HG03520 (cell line): ENCODE results near the gene LRP1B.
"Not testable (repeated sequence)": the region's sequence is repeated elsewhere in the genome, so short reads cannot be mapped to it uniquely, and the experiment has no call there.

Source experiments
- ATAC-seq: cut with Tn5 transposase; IDR thresholded peaks from one replicate; pipeline ENCODE4 v1.9.1; 2021; ENCODE audit warnings: mild to moderate bottlenecking, moderate library complexity; ENCODE audit not compliant: unreplicated experiment

The LRP1B gene

DNA sequence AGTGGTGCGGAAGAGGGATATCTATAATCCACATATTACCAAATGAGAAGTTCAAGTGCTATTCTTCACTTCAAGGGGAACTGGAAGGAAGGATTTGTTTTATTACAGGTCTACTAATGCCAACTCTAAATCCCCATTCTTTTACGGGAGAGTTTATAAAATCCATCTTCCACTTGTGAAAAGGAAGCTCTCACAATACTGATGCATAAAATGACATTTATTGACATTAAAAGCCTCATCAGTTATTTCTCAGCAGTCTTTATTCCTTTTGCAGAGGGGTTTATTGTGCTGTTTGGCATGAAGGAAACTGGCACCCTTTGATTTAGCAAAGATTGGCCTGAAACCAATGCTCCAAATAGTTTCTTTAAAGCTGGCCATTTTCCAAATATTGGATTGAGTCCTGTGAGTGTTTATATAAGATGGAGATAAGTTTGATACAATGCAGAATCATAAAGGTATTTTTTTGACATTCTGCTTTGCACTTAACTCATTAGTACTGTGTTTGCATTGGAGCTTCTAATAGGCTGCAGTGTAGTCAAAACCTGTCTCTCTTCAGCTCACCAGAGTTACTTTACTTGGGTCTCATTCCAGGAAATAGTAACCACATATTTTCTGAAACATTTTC, 26.6 kb downstream of the LRP1B start:
- ATAC-seq: no peak

DNA sequence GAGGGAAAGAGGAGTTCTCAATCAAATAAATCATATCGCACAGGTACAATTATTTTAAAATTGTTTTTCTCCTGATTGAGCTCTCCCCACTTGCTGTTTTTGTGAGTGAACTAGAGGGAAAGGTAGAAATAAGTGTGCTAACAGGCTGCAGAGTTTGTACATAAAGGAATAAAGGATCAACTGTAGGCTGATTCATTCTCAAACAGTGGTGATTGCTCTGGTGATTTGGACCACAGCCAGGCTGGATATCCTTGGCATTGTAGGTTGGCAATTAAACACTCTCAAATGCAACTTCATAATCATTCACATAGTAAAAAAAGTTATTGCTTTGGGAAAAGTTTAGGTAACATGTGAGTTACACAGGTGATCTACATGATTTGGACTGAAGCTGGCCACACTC, 29.8 kb downstream of the LRP1B start:
- ATAC-seq: no peak

DNA sequence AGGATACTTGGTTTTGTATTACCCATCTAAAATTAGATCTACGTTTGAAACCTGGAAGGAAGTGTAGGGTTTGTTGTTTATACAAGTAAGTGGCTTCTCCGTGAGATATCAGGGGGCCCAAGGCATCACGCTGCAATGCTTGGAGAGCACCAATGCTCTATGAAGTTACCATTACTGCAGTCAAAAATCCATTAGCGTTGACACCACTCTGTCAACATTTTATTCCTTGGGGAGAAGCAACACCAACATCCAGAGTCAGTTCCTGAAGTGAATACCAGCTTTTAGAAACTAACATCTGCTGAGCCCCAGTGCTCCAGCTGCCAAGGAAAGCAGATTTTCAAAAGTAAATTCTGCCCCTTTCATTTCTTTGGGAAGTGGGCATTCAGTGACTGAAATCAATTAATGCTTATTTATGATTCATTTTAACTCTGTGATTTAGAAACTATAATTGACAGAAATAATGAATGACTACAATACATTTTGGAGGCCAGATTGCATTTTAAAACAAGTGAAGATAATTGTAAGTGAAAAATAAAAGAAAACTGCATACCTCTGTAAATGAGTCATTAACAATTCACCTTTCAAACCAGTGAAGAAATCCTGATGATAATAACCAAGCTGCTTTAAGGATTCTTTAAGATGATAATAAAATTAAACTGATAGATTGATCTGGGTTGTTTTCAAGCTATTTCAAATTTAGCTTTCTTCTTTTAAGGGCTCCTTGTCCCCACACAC, 30.5 kb downstream of the LRP1B start:
- ATAC-seq: no peak

DNA sequence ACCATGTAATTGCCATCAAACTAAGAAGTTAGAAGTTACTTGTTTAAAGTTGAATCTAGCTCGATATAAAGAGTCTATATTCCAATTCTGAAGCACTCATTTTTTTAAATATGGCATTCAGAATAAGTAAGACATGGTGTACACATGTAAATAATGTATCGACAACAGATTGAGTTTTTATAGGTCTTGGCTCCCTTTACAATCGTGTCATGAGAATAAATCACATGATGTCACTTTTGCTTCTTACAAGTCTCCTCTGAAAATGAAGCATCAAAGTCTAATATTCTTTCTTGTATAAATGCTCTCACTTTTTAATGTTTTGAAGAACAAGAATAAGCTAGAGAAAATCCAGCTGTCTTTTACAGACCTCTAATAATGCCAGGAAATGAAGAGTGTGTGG, 33.1 kb downstream of the LRP1B start:
- no peak for ATAC-seq

DNA sequence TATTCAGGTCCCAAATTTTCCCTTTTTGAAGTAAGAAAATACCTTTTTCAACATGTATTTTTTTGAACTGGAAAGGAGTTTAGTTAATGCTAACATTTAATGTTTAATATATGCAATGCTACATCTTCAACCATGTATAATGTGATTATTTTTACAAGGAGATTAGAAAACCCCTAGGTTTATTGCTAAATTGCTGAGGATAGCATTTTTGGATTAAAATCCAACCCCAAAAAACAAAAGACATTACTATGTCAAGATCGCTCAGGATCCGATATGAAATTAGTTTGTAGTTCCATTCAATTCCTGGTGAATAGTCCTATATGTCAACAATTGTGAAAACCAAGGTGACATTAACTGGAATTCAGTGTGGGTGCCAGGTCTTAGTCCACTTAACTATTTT, 35.2 kb downstream of the LRP1B start:
- ATAC-seq: no peak

DNA sequence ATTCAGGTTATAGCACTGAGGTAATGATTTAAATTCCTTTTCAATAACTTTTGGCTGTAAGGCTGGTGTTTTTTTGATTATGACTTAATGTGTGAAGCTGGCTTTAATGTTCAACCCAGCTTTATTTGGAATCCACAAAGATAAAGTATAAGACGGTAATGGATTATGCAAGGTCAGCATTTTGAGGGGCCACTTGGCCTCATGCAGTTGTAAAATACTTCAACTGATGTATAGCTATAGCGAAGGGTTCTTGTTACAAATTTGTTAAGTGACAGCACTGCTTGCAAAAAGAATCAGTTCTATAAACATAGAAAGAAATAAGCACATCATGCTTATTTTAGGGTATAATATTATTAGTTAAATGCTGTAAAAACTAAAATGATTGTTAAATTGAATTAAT, 36.6 kb downstream of the LRP1B start:
- no peak for ATAC-seq

DNA sequence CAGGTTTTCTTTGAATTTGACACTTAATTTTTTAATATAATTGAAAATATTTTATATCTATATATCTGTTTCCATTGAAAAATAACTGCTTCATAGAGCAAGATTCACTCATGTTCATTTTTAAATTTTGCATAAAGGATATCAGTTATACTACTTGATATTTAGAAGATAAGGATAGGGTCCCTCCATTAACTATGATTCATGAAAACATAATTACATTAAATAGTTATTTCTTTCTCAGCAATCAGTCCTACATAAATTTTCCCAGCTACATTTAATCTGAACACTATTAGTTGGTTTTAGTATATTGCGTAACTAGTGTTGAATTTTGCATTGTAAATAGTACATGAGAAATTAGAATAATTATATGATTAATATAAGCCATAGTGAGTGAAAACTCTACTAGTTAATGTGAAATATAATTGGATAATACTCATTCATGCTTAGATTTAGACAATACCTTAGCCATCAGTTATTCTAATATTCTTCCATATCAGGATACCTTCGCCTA, 42.7 kb downstream of the LRP1B start:
- no peak for ATAC-seq

DNA sequence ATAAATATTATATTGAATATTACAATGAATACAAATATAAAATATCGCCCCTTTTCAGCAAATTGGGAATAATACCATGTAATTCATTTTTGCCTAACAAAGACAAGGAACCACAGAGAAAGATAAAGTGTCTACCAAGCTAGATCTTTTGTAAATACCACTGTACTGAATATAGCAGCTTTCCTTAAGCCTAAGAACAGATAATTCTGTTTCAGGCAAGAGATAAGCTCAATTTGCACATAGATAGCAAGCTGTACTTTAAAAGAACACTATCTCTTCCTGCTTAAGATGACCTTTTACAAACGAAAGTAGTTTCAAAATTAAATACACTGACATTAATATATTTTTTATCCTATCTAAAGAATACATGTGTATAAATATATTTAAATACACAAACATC, 43.2 kb downstream of the LRP1B start:
- ATAC-seq: not testable (repeated sequence)

DNA sequence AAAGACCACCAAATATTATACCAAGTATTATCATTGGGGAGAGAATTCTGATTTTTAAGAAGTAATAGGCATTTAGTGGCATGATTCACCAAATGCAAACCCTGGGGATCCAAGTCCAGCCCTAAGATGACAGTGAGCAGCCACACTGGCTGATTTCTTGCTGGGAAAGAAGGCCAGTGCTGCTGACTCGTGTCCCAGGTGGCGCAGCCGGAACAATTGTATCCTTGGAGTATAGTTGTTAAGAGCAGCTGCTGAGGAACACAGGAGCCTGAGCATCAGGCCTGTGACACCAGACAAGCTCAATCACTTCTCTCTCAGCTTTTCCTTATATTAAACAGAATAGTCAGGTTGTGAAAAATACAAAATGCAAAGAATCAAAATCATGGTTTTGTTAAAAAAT, 48.4 kb downstream of the LRP1B start:
- no peak for ATAC-seq

DNA sequence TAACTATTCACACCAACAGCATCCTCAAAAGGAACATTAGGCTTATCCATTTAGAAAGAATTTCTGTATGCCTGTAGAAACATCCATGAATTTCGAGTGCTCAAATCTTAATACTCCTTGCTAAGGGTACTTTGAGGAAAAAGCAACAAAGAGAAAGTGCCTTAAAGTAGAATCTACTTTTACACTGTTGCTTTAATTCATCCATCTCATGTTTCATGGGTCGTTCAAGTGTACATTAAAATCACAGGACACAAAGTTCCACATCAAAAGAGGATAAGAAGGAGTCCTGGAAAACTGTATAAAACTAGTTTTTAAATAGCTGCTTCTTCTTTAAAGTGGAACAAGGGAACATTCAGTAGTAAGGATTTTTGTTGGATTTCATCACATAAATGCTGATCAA, 54.5 kb downstream of the LRP1B start:
- no peak for ATAC-seq

DNA sequence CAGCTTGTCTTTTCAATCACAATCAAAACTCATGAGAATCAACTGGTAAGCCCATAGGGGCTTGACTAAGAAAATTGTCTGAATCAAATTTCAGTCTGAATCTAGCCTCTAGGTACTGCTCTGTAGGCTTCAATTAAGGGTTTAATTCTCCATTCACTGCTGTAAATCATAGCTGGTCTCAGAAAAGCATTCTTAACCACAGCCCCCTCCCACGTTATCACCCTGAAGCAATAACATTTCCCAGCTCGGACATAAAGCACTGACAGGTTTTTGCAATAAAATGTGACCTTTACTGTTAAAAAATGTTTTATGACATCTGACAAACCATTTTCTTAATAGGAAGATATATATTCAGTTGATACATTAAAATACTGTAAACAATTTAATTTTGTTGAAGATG, 55.0 kb downstream of the LRP1B start:
- ATAC-seq: no peak

DNA sequence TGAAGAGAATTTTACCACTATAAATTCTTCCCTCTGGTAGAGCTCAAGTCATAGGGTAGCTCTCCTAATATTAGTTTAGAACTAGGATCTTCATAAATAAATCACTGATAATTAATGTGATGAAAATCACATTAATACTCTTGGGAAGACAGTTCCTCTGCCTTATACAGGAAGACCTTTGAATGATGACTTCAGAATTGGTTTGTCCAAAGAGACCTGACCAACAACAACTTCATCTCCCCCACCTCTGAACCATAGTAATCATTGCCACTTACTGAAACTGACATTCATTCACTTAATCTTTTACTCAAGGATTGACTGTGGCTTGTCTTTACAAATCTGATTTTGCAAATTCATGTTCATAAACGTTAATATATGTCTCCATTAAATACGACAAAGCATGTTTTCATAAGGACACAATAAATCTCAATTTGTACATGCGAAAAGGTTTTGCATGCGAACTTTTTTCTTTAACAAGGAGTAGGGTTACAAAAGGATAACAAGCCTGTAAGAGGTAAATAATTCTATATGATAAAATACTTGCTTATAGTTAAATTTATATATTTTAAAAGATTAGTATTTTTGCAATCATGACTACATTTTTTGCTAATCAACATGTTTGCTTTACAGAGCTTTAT, 61.4 kb downstream of the LRP1B start:
- no peak for ATAC-seq

DNA sequence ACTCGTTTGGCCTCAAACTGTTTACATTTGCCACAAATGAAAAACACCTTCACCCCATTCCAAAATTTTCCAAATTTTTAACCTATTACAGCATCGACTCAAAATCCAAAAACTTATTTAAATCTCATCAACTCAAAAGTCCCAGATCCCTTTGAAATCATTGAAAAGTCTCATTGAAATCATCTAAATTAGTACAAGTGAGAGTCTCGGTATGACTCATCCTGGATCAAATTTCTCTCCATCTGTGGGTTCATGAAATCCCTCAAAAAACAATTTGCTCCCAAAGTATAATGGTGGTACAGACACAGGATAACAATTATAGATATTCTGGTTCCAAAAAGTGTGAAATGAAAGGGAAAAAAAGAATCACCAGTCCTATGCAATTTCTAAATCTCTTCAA, 65.1 kb downstream of the LRP1B start:
- ATAC-seq: no peak

DNA sequence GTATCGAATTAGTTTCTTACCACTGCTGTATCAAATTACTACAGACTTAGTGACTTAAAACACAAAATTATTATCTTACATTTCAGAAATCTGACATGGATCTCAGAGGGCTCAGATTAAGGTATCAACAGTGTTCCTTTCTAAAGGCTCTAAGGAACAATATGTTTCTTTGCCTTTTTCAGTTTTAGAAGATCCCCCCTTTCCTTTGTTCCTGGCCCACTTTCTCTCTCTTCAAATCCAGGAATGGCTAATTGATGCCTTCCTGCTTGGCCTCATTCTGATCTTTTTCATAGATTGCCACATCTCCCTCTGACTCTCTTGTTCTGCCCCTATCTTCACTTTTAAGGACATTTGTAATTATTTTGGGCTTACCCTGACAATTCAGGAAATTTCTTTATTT, 65.7 kb downstream of the LRP1B start:
- no peak for ATAC-seq

DNA sequence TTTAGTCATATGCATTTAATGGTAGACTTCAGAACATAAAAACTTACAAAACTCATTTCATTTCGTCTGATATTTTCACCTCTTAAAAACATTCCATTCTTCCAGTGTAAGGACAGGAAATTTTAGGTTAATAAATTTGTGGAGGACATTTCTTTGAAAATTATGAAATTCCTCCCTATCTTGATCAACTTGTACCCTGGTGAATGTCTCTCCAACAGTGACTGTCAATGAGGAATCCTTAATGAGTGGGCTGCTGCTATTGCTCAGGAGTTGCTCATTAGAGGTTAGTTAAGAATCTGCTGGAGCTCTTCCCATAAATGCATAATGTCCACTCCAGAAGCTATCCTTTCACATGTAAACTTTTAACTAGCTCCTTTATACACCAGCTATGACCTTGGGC, 69.1 kb downstream of the LRP1B start:
- ATAC-seq: no peak

DNA sequence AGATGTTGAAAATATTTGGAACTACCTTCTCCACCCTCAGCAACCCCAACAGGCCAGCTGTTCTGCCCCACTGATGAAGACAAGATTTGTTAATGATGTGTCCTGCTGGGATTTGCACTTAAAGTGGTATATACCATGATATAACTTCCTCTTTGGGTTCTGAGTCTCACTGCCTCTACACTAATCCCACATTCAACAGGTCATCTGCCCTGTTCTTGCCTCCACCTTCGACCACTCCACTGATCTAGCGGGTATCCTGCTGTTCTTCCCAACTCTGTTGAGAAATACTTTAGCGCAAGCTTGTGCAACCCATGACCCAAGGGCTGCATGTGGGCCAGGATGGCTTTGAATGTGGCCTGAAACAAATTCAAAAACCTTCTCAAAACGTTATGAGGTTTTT, 72.7 kb downstream of the LRP1B start:
- no peak for ATAC-seq

DNA sequence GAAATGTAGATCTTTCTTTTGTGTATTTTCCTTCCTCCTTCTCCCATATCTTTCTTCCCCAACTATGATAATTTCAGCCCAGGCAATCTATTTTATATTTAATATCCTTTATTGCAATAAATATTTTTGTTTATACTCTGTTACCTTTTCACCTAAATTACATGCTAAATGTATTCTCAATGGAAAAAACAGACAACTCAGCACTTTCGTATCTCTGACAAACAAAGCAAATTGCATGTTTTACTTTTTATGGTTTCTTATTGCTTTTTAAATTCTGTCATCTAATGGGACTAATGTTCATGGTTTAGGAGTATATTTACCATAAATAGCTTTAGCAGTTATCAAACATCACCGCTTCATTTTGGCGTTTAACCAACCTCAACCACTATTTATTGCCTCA, 74.0 kb downstream of the LRP1B start:
- ATAC-seq: no peak

DNA sequence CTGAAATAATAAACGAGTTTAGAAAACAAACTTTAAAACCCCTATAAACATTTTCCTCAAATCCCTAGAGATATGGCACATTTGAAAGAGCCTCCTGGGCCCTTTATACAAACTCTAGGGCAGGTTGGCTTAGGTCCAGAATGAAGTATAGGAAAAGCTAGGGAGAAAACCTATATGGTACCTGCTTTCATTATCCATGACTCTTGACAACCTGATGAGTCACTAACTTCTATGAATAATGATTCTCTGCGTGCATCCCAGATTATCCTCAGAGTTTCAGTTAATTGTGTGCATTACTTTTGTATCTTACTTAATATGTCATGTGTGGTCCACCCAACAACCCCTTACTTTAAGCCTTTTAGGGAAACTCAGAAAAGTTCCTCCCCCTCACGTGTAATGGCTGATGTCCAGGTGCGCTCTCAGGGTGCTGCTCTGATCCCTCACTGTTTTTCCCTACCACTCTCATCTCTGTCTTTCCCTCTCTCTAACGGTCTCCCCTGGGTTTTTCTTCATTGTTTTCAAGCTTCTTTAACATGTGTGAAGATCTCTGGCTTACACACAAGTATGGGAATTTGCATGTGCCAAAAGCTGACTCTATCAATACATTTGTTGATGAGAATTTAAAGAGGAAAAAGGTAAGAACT, 78.5 kb downstream of the LRP1B start:
- ATAC-seq: no peak

DNA sequence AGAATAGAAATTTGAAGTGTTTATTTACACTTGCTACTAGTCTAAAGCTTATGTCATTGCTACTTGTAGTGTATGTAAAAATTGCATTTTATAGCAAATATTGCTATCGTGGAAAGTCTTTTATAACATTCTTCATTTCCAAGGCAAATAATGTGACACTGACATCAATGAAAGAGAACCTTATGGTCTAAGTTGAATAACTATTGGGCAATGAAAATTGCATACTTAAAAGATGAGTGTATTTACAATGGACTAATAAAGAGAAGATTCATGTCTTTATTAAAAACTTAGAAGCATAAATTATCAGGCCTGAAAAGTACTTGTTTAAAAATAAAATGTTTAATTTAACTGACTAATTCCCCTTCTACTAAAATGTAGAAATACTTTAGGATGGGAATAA, 82.2 kb downstream of the LRP1B start:
- no peak for ATAC-seq

DNA sequence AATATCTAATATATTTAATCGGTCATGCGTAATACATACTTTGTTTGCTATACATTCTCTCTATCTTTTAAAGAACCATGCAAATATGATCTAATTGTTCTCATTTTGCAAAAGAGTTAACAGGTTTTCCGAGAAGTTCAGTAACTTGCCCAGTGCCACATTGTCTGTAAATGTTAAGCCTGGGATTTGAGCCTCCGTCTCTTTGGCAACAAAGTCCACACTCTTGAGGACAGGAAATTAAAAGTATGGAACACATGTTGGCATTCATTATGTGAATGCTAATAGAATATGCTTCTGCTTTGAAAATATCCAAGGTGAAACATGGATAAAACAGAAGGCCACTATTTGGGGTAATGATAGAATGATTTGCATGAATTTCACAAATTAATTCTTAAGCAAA, 85.2 kb downstream of the LRP1B start:
- ATAC-seq: no peak

DNA sequence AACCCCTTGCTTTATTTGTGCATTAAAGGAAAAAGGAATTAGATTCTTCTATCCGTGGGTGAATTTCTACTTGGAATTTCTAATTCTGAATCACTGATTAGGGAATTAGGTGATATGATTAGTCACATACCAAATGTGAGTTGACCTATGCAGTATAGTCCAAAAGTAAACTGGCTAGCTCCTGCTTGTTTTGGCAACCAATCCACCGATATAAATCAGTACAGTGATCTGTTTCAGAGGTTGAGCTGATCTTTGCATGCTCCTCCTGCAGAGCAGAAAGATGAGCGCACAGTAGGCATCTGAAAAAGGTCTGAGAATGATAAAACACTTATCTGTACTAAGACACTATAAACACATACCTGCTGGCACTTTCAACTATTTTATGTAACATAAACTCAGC, 86.6 kb downstream of the LRP1B start:
- no peak for ATAC-seq
